Mesenchymal stem cell (in vitro differentiated cells and primary cell): ENCODE measurements around the gene VENTX. TPM values are rescaled to one million over a fixed set of nuclear protein-coding genes. Genes with fewer than 3 reads are reported as not detected.

ENCODE experiments used
- DNase-seq: peaks from one replicate; pipeline ENCODE4 v3.0.0-alpha.2; 2013
- H2AFZ ChIP-seq: one replicate; pipeline ENCODE4 v1.6.1; 2013; ENCODE audit warnings: low read depth, mild to moderate bottlenecking, control low read depth, inconsistent platforms, low read length, moderate library complexity
- H2AK5ac ChIP-seq: 2 replicates; pipeline ENCODE4 v1.6.1; 2013; ENCODE audit warnings: low read length, moderate library complexity, mild to moderate bottlenecking, inconsistent platforms; ENCODE audit not compliant: severe bottlenecking
- H2BK120ac ChIP-seq: one replicate; pipeline ENCODE4 v1.6.1; 2013; ENCODE audit warnings: low read depth, mild to moderate bottlenecking, inconsistent platforms, low read length, moderate library complexity
- H2BK12ac ChIP-seq, 2 experiments: one replicate each; pipeline ENCODE4 v1.6.1; 2013; ENCODE audit warnings: inconsistent platforms in 2 of 2, low read length in 2 of 2, mild to moderate bottlenecking in 2 of 2, moderate library complexity in 2 of 2, control low read depth in 1 of 2
- H2BK15ac ChIP-seq: one replicate; pipeline ENCODE4 v1.6.1; 2013; ENCODE audit warnings: mild to moderate bottlenecking, low read depth, inconsistent platforms; ENCODE audit not compliant: poor library complexity, severe bottlenecking
- H2BK5ac ChIP-seq: 2 replicates; pipeline ENCODE4 v1.6.1; 2013; ENCODE audit warnings: low read depth, mild to moderate bottlenecking, low read length, control low read depth, inconsistent platforms; ENCODE audit not compliant: poor library complexity, severe bottlenecking
- H3K14ac ChIP-seq, 2 experiments: one replicate each; pipeline ENCODE4 v1.6.1; 2013; ENCODE audit warnings: inconsistent platforms in 2 of 2, low read length in 2 of 2, control low read depth in 1 of 2, mild to moderate bottlenecking in 1 of 2, moderate library complexity in 1 of 2
- H3K18ac ChIP-seq, 2 experiments: one replicate each; pipeline ENCODE4 v1.6.1; 2013; ENCODE audit warnings: inconsistent platforms in 2 of 2, low read length in 2 of 2, control low read depth in 1 of 2, low read depth in 1 of 2, mild to moderate bottlenecking in 1 of 2
- H3K23ac ChIP-seq, 2 experiments: one replicate each; pipeline ENCODE4 v1.6.1; 2013; ENCODE audit warnings: inconsistent platforms in 2 of 2, low read length in 2 of 2, mild to moderate bottlenecking in 2 of 2, moderate library complexity in 2 of 2, control low read depth in 1 of 2
- H3K27ac ChIP-seq: 2 replicates; pipeline ENCODE4 v1.5.1; 2013; ENCODE audit warnings: mild to moderate bottlenecking, moderate library complexity, low read length, control low read depth, inconsistent platforms; ENCODE audit not compliant: poor library complexity, severe bottlenecking
- H3K27me3 ChIP-seq, 2 experiments: 2 replicates each; pipeline versions ENCODE4 v1.6.1 to v1.7.0; 2013; ENCODE audit warnings: low read length in 2 of 2, mild to moderate bottlenecking in 2 of 2, moderate library complexity in 2 of 2, control low read depth in 1 of 2, inconsistent platforms in 1 of 2; ENCODE audit not compliant: control insufficient read depth in 1 of 2, insufficient read depth in 1 of 2
- H3K36me3 ChIP-seq, 2 experiments: 2 replicates each; pipeline versions ENCODE4 v1.6.1 to v1.7.0; 2013; ENCODE audit warnings: low read length in 2 of 2, control low read depth in 1 of 2, inconsistent platforms in 1 of 2, low read depth in 1 of 2, mild to moderate bottlenecking in 1 of 2; ENCODE audit not compliant: insufficient read depth in 2 of 2, control insufficient read depth in 1 of 2
- H3K4ac ChIP-seq, 2 experiments: one replicate each; pipeline ENCODE4 v1.6.1; 2013; ENCODE audit warnings: inconsistent platforms in 2 of 2, low read length in 2 of 2, mild to moderate bottlenecking in 2 of 2, moderate library complexity in 2 of 2, control low read depth in 1 of 2, low read depth in 1 of 2
- H3K4me1 ChIP-seq: 2 replicates; pipeline ENCODE4 v1.6.1; 2013; ENCODE audit warnings: low read depth, low read length, control low read depth; ENCODE audit not compliant: control insufficient read depth, insufficient read depth
- H3K4me2 ChIP-seq: 2 replicates; pipeline ENCODE4 v1.6.1; 2013; ENCODE audit warnings: low read length, mild to moderate bottlenecking, inconsistent platforms; ENCODE audit not compliant: poor library complexity, severe bottlenecking
- H3K4me3 ChIP-seq, 2 experiments: 2 replicates each; pipeline versions ENCODE4 v1.5.1 to v1.7.0; 2013; ENCODE audit warnings: low read length in 2 of 2, mild to moderate bottlenecking in 2 of 2, control low read depth in 1 of 2, low read depth in 1 of 2; ENCODE audit not compliant: insufficient read depth in 1 of 2
- H3K79me1 ChIP-seq: replicated peaks from 2 replicates; pipeline ENCODE4 v1.6.1; 2013; ENCODE audit warnings: mild to moderate bottlenecking, control low read depth, low read length, inconsistent platforms; ENCODE audit not compliant: poor library complexity, severe bottlenecking
- H3K9ac ChIP-seq: 2 replicates; pipeline ENCODE4 v1.7.0; 2013; ENCODE audit warnings: mild to moderate bottlenecking, low read length, moderate library complexity
- H3K9me3 ChIP-seq: 2 replicates; pipeline ENCODE4 v1.7.0; 2013; ENCODE audit warnings: mild to moderate bottlenecking, low read length; ENCODE audit not compliant: control insufficient read depth
- H4K8ac ChIP-seq: one replicate; pipeline ENCODE4 v1.6.1; 2013; ENCODE audit warnings: inconsistent platforms, mild to moderate bottlenecking, low read length, moderate library complexity
- H4K91ac ChIP-seq: one replicate; pipeline ENCODE4 v1.6.1; 2013; ENCODE audit warnings: mild to moderate bottlenecking, low read length, inconsistent platforms
- WGBS: methylation state at CpG from one replicate; pipeline ENCODE4 v1.1.7; 2013; ENCODE audit warnings: mixed read lengths; 5-methylcytosine and 5-hydroxymethylcytosine counted together
- polyA plus RNA-seq, 2 experiments: library from polyadenylated mRNA; stranded (reverse); fragments of 200-250 nt; gene quantifications; one replicate each; pipeline ENCODE4 v1.2.3, GENCODE V29; 2013

Gene VENTX, protein sequence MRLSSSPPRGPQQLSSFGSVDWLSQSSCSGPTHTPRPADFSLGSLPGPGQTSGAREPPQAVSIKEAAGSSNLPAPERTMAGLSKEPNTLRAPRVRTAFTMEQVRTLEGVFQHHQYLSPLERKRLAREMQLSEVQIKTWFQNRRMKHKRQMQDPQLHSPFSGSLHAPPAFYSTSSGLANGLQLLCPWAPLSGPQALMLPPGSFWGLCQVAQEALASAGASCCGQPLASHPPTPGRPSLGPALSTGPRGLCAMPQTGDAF
- not detected for polyA plus RNA-seq (2013, experiment 1 of 2)
- polyA plus RNA-seq (2013, experiment 2 of 2): not detected

DNA sequence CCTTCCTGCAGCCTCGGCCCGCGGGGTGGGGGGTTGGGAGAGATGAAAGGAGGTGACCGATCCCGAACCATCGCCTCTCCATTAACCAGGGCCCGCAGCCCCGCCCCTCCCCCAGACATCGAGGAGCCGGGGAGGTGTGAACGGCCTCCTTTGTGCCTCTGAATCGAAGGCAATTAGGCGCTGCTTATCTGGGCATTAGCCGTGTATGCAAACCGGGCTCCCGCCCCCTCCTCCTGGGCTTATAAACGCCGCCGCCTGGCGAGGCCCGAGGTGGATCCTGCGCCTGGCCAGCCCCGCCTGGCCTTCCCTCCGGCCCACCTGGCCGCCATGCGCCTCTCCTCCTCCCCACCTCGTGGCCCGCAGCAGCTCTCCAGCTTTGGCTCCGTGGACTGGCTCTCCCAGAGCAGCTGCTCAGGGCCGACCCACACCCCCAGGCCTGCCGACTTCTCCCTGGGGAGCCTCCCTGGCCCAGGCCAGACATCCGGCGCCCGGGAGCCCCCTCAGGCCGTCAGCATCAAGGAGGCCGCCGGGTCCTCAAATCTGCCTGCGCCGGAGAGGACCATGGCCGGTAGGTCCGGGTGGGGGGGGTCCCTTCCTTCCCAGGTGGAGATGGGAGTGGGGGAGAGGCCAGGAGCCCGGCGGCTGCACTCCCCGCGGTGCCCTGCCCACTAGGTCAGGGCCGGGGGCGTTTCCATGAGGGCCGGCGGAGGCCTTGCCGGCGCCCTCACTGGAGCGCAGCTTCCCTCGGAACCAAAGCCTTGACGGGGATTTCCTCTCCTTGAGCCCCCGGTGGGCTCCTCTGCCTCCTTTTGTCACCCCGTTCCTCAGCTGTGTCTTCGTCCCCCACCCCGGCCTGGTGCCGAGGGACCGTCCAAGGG, at the start of gene VENTX:
TSS of gene VENTX (plus strand) at position 268 of the 878 bp plus-strand sequence. CDS start at position 328, 60 bp downstream.
- no peak within 1 kb of the TSS for H2BK5ac ChIP-seq
- H3K9ac ChIP-seq: no peak within 1 kb of the TSS
- H3K14ac ChIP-seq: peak within 1 kb of the TSS in 1 of 2 experiments; percentile 71
- no peak within 1 kb of the TSS for H2BK120ac ChIP-seq
- no peaks in the 10 kb centered on the region for H3K9me3 ChIP-seq
- H3K27me3 ChIP-seq: peaks cover 73 to 78% of the 10 kb centered on the region in 2 experiments
- H3K79me1 ChIP-seq: no peaks in the 10 kb centered on the region
- under 1% methylated on average over 53 of the region's 60 CpGs for WGBS
- H3K18ac ChIP-seq: no peak within 1 kb of the TSS
- peak within 1 kb of the TSS; percentile 56 for H3K4me2 ChIP-seq
- no peak within 1 kb of the TSS for H2AK5ac ChIP-seq
- H3K27ac ChIP-seq: no peak within 1 kb of the TSS
- H3K4me3 ChIP-seq: peak within 1 kb of the TSS in 1 of 2 experiments; percentile 17
- no peak within 1 kb of the TSS for H2AFZ ChIP-seq
- H3K4ac ChIP-seq: no peak within 1 kb of the TSS
- peak within 1 kb of the TSS in 1 of 2 experiments; percentile 80 for H3K23ac ChIP-seq
- H2BK12ac ChIP-seq: no peak within 1 kb of the TSS
- no peak within 1 kb of the TSS for H4K8ac ChIP-seq
- H2BK15ac ChIP-seq: no peak within 1 kb of the TSS
- DNase-seq: no peak
- peaks cover 27% of the 10 kb centered on the region for H3K4me1 ChIP-seq
- H3K36me3 ChIP-seq: no peaks in the 10 kb centered on the region
- H4K91ac ChIP-seq: no peak within 1 kb of the TSS

DNA sequence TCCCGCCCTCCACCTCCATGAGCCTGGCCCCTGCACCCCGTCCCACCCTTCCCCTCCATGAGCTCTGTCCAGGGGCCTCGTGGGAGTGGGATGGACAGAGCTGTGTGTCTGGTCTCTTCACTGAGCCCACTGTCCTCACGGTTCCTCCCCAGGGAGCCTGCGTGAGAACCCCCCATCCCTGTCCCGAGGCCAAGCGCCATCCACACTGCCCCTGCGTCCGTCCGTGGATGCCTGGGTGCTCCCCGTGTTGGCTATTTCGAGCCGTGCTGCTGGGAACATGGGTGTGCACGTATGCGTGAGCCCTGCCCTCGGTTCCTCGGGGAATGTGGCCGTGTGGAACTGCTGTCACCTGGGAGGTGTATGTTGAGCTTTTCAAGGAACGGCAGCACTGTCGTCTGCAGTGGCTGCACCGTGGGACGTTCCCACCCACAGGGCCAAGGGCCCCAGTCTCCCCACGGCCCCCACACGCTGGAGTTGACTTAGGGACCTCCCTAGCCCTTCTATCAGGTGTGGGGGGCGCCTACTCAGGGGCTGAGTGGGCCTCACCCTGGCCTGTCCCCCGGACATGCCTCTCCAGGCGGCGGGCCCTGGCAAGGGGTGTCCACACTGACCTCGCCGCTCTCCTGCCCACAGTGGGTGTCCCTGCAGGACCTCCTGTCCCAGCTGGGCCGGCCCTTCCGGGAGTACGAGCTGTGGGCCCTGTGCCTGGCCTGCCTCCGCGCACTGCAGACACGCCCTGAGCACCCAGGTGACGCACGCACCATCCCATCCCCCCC, 49.6 kb upstream of the VENTX start:
- Histone ChIP-seq H4K8ac (no peak overlapping the region), H2BK120ac (no peak overlapping the region), H3K36me3 (no peaks in the 10 kb centered on the region), H3K4me3 (no peak overlapping the region), H3K23ac (no peak overlapping the region), H3K4ac (no peak overlapping the region), H3K27me3 (peaks cover 0 to 26% of the 10 kb centered on the region in 2 experiments), H3K9ac (no peak overlapping the region), H2BK5ac (no peak overlapping the region), H3K14ac (no peak overlapping the region), H3K27ac (no peak overlapping the region), H3K4me1 (peaks cover 2% of the 10 kb centered on the region), H3K4me2 (no peak overlapping the region), H2AFZ (no peak overlapping the region), H3K79me1 (no peaks in the 10 kb centered on the region), H2AK5ac (no peak overlapping the region), H4K91ac (no peak overlapping the region), H3K18ac (no peak overlapping the region), H3K9me3 (peaks cover 7% of the 10 kb centered on the region), H2BK12ac (no peak overlapping the region), H2BK15ac (no peak overlapping the region)
- WGBS: 85% methylated on average over 23 of the region's 38 CpGs
- no peak for DNase-seq

DNA sequence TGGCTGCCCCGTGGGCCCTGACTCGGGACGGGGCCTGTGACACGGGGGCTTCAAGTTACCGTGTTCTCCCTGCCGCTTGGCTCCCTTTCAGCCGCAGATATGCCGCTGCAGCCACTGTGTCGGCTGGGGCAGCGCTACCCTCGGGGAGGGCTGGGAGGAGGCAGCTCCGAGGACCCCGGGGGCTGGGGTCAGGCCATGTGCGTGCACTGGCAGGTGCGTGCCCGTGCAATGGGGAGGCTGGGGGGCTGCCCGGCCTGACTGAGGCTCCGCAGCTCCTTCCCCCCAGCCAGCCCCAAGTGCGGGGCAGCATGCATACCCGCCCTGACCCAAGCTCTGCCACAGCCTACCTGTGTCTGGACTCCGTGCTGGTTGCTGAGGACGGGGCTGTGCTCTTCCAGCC, 48.4 kb upstream of the VENTX start:
- 93% methylated on average over 22 of the region's 22 CpGs for WGBS
- no peaks in the 10 kb centered on the region for H3K36me3 ChIP-seq
- H3K27me3 ChIP-seq: peaks cover 0 to 28% of the 10 kb centered on the region in 2 experiments

More for the DNA sequence above, 48.4 kb upstream of the VENTX start:
- no peak overlapping the region for H2BK15ac ChIP-seq
- no peak overlapping the region for H3K23ac ChIP-seq
- H2BK120ac ChIP-seq: no peak overlapping the region
- DNase-seq: no peak
- no peak overlapping the region for H2AFZ ChIP-seq
- H2BK12ac ChIP-seq: no peak overlapping the region
- peaks cover 7% of the 10 kb centered on the region for H3K9me3 ChIP-seq
- no peak overlapping the region for H3K18ac ChIP-seq
- H3K79me1 ChIP-seq: no peaks in the 10 kb centered on the region
- no peak overlapping the region for H2BK5ac ChIP-seq
- H3K14ac ChIP-seq: no peak overlapping the region
- H4K91ac ChIP-seq: no peak overlapping the region
- no peak overlapping the region for H3K4me2 ChIP-seq
- no peak overlapping the region for H3K4me3 ChIP-seq
- peaks cover 2% of the 10 kb centered on the region for H3K4me1 ChIP-seq
- no peak overlapping the region for H4K8ac ChIP-seq
- H3K4ac ChIP-seq: no peak overlapping the region
- no peak overlapping the region for H3K27ac ChIP-seq
- no peak overlapping the region for H2AK5ac ChIP-seq
- H3K9ac ChIP-seq: no peak overlapping the region
